HG03439 (cell line): ENCODE measurements around the gene GPRC5B.

ENCODE experiments used
- ATAC-seq: cut with Tn5 transposase; IDR thresholded peaks from one replicate; pipeline ENCODE4 v1.9.1; 2021; ENCODE audit warnings: mild to moderate bottlenecking, moderate library complexity; ENCODE audit not compliant: unreplicated experiment

GPRC5B gene

GRCh38 chr16:19884611-19885450 lies at the start of gene GPRC5B:
Gene GPRC5B, minus strand, starts transcription at chr16:19884848. Its CDS starts 12,003 bp downstream, at chr16:19872845.
- no peak for ATAC-seq

GRCh38 chr16:19933740-19934139 lies 49.1 kb upstream of the GPRC5B start:
- no peak for ATAC-seq

- ATAC-seq, result no peak
These were observed 44.4 kb upstream of the GPRC5B start for GRCh38 chr16:19929062-19929511.

- no peak for ATAC-seq
These were observed 43.8 kb upstream of the GPRC5B start for GRCh38 chr16:19928432-19928831.

GRCh38 chr16:19926449-19927390 lies 42.1 kb upstream of the GPRC5B start:
- ATAC-seq, result no peak

GRCh38 chr16:19923396-19923795 lies 38.7 kb upstream of the GPRC5B start:
- no peak for ATAC-seq

- no peak for ATAC-seq
These were observed 34.5 kb upstream of the GPRC5B start for GRCh38 chr16:19919142-19919541.

GRCh38 chr16:19916064-19916463 lies 31.4 kb upstream of the GPRC5B start:
- ATAC-seq, result no peak

GRCh38 chr16:19914877-19915276 lies 30.2 kb upstream of the GPRC5B start:
- ATAC-seq, result no peak

- ATAC-seq, result no peak
These were observed 28.6 kb upstream of the GPRC5B start for GRCh38 chr16:19913340-19913645.

- ATAC-seq, result no peak
These were observed 28.0 kb upstream of the GPRC5B start for GRCh38 chr16:19912455-19913339.

- ATAC-seq, result no peak
These were observed 27.3 kb upstream of the GPRC5B start for GRCh38 chr16:19911747-19912454.

- ATAC-seq, result no peak
These were observed 26.6 kb upstream of the GPRC5B start for GRCh38 chr16:19911204-19911603.

- ATAC-seq, result no peak
These were observed 25.2 kb upstream of the GPRC5B start for GRCh38 chr16:19909750-19910322.

GRCh38 chr16:19908921-19909320 lies 24.3 kb upstream of the GPRC5B start:
- ATAC-seq, result no peak

- no peak for ATAC-seq
These were observed 22.7 kb upstream of the GPRC5B start for GRCh38 chr16:19907161-19907992.

GRCh38 chr16:19901164-19901563 lies 16.5 kb upstream of the GPRC5B start:
- no peak for ATAC-seq

GRCh38 chr16:19899605-19899955 lies 14.9 kb upstream of the GPRC5B start:
- no peak for ATAC-seq
